NT2/D1 (cell line): ENCODE data around the gene C19orf85.

ENCODE experiments used
- DNase-seq: peaks from one replicate; pipeline ENCODE4 v3.0.0-alpha.2; 2011; ENCODE audit warnings: low read depth, low spot score
- H3K27me3 ChIP-seq: 2 replicates; pipeline ENCODE4 v1.6.0; 2011; ENCODE audit warnings: mild to moderate bottlenecking; ENCODE audit not compliant: insufficient read length, insufficient read depth
- H3K36me3 ChIP-seq: 2 replicates; pipeline ENCODE4 v1.6.1; 2011; ENCODE audit warnings: mild to moderate bottlenecking, low read length, mixed read lengths; ENCODE audit not compliant: insufficient read depth, insufficient read length
- H3K4me1 ChIP-seq: 2 replicates; pipeline ENCODE4 v1.5.1; 2011; ENCODE audit not compliant: insufficient read depth, insufficient read length
- H3K4me3 ChIP-seq: 2 replicates; pipeline ENCODE4 v1.5.1; 2011; ENCODE audit warnings: low read depth; ENCODE audit not compliant: insufficient read length
- H3K9ac ChIP-seq: 2 replicates; pipeline ENCODE4 v1.6.0; 2011; ENCODE audit warnings: low read depth; ENCODE audit not compliant: insufficient read length
- H3K9me3 ChIP-seq: 2 replicates; pipeline ENCODE4 v1.5.1; 2011; ENCODE audit warnings: mild to moderate bottlenecking, low read length; ENCODE audit not compliant: insufficient read depth
- SUZ12 ChIP-seq: IDR thresholded peaks from 2 replicates; pipeline ENCODE4 v1.6.1; 2011; ENCODE audit not compliant: insufficient read length, insufficient read depth; ENCODE audit errors: extremely low read depth
- YY1 ChIP-seq: IDR thresholded peaks from 2 replicates; pipeline ENCODE4 v1.6.1; 2011; ENCODE audit not compliant: insufficient read length, insufficient read depth
- ZNF274 ChIP-seq: IDR thresholded peaks from 2 replicates; pipeline ENCODE4 v1.6.1; 2011; ENCODE audit warnings: mild to moderate bottlenecking, low read depth, low read length

C19orf85 gene

DNA sequence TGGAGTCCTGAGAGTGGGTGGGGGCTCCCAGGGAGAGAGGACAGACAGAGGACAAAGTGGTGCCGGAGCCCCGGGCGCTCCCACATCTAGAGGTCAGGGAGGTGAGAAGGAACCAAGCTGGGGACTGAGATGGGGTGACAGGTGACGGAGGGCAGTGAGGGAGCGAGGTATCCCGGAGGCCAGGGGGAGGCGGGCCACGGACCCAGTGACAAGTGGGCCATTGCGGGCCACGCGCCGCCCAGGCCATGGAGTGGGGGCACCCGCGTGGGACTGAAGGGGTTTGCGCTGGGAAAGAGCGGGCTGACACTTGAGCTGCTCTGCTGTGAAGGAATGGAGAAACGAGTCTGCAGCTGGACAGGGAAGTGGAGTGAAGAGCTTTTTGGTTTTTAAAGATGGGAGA is 14.5 kb upstream of the C19orf85 start:
- TF ChIP-seq ZNF274 (no peak), YY1 (no peak), SUZ12 (no peak)
- Histone ChIP-seq H3K36me3 (peaks cover 6% of the 10 kb centered on the region), H3K4me1 (peaks cover 12% of the 10 kb centered on the region), H3K27me3 (no peaks in the 10 kb centered on the region), H3K9me3 (no peaks in the 10 kb centered on the region), H3K9ac (peak overlapping the region; percentile 10), H3K4me3 (no peak overlapping the region)
- no peak for DNase-seq

DNA sequence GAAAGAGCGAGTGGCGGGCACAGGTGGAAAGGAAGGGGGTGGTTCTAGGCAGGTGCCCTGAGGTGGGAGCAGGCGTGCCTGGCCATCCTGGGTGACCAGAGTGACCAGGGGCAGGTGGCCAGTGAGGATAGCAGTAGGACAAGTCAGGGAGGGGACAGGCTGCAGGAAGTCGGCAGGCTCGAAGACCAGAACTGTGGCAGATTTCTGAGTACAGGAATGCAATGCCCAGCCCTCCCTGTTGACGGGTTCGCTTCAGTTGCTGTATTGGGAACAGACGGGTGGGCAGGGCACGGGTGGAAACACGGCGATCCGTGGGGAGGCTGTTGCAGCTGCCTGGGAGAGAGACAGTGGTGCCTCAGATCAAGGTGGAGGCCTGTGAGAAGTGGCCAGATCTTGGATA is 13.8 kb upstream of the C19orf85 start:
- Histone ChIP-seq H3K9ac (peak overlapping the region; percentile 21), H3K9me3 (no peaks in the 10 kb centered on the region), H3K36me3 (peaks cover 4% of the 10 kb centered on the region), H3K27me3 (no peaks in the 10 kb centered on the region), H3K4me1 (peaks cover 14% of the 10 kb centered on the region), H3K4me3 (no peak overlapping the region)
- TF ChIP-seq SUZ12: no peak
- no peak for TF ChIP-seq YY1
- DNase-seq: no peak

DNA sequence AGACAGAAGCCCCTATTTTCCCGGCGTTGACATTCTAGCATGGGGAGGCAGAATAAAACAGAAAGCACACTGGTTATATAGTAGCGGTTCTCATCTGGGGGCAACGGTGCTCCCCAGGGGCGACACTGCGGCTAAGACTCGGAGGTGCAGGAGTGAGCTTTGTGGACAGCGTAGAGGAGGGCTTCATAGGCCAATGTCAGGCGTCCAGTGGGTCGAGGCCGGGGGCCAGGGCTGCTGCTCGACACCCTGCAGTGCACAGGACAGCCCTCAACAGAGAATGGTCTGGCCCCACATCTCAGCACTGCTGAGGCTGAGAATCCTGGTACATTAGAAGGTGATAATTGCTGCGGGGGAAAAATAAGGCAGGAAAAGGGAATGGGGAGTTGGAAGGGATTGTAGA is 13.4 kb upstream of the C19orf85 start:
- Histone ChIP-seq H3K9me3 (no peaks in the 10 kb centered on the region), H3K4me1 (peaks cover 14% of the 10 kb centered on the region), H3K4me3 (no peak overlapping the region), H3K36me3 (peaks cover 4% of the 10 kb centered on the region), H3K27me3 (no peaks in the 10 kb centered on the region), H3K9ac (no peak overlapping the region)
- TF ChIP-seq ZNF274: no peak
- TF ChIP-seq SUZ12: no peak
- TF ChIP-seq YY1: no peak
- DNase-seq: no peak

DNA sequence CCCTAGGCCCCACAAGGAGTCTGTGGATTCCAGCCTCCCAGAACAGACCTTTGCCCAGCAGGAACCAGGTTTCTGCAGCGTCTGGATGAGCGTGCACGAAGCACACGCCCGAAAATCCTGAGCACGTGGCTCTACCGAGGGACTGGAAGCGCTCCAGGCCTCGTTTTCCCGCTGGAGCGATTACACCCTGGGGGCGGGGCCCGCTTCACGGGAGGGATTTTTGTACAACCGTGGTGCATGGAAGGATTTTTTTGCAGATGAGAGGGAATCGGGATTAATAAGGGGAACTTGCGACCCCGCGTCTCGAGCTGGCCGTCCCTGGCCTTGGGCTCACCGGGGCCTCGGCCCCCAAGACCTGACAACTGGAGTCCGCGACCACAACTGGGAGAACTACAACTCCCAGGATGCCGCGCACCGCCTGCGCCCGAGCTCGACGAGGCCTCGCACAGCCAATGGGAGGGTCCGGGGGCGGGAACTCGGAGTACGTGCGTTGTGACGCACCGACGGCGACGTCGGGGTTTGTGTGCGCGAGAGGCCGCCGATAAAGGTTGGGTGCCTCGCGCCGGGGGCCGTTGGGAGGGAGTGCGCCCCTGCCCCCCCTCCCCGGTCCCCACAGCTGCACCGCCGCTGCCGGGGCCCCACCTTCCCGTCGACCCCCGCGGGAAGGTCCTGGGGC is 11.7 kb upstream of the C19orf85 start, which contains the start of gene ZNF628:
Gene ZNF628 (plus strand): TSS at position 518 of the 676 bp plus-strand sequence. CDS start 3,294 bp downstream, outside the sequence.
- no peaks in the 10 kb centered on the region for H3K36me3 ChIP-seq
- peak within 1 kb of the TSS; percentile 56 for H3K4me3 ChIP-seq
- H3K9me3 ChIP-seq: no peaks in the 10 kb centered on the region
- peaks cover under 1% of the 10 kb centered on the region for H3K27me3 ChIP-seq
- TF ChIP-seq YY1 (no peak), ZNF274 (no peak), SUZ12 (no peak)
- peak; percentile 96 for DNase-seq
- peaks cover 17% of the 10 kb centered on the region for H3K4me1 ChIP-seq
- peak within 1 kb of the TSS; percentile 62 for H3K9ac ChIP-seq

DNA sequence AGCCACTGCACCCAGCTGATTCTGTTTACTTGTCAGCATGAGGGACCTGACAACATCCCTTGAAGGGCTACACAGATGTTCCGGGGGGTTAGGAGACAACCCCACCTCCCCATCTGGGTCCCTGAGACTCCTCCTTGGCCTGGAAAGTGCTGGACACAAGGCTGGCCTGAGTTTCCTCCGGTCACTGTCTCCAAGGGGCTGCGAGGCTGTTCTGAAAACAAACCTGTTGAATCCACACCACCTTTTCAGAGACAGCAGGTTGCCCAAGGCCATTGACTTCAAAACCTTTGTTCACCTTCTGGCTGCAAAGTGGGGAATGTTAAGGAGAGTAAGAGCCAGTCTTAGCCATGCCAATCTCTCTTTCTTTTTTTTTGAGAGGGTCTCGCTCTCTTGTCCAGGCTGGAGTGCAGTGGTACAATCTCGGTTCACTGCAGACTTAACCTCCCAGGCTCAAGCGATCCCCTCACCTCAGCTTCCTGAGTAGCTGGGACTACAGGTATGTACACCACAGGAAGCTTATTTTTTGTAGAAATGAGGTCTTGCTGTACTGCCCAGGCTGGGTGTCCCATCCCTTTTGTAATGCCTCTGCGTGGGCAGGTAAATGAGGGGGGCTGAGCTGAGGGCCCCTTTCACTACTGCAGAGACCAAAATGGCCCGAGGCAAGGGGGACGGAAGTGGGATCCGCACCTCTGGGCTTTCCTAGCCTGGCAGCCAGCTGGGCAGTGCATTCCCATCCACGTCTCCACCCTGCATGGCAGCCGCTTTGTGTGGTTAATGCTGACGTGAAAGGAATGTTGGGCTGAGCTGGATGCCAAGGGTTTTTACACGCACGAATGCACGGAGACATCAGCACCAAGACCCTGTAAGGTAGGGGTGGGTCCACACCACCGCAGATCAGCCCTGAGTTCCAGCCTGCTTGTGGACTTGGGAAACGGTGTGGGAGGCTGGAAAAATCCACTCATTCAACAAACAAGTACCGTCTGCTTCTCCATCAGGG is 10.0 kb upstream of the C19orf85 start:
- no peak for DNase-seq
- H3K27me3 ChIP-seq: peaks cover 4% of the 10 kb centered on the region
- H3K9me3 ChIP-seq: no peaks in the 10 kb centered on the region
- TF ChIP-seq YY1: no peak
- no peak for TF ChIP-seq SUZ12
- no peak for TF ChIP-seq ZNF274
- H3K36me3 ChIP-seq: no peaks in the 10 kb centered on the region
- peaks cover 17% of the 10 kb centered on the region for H3K4me1 ChIP-seq
- H3K9ac ChIP-seq: peak overlapping the region; percentile 15
- H3K4me3 ChIP-seq: no peak overlapping the region

DNA sequence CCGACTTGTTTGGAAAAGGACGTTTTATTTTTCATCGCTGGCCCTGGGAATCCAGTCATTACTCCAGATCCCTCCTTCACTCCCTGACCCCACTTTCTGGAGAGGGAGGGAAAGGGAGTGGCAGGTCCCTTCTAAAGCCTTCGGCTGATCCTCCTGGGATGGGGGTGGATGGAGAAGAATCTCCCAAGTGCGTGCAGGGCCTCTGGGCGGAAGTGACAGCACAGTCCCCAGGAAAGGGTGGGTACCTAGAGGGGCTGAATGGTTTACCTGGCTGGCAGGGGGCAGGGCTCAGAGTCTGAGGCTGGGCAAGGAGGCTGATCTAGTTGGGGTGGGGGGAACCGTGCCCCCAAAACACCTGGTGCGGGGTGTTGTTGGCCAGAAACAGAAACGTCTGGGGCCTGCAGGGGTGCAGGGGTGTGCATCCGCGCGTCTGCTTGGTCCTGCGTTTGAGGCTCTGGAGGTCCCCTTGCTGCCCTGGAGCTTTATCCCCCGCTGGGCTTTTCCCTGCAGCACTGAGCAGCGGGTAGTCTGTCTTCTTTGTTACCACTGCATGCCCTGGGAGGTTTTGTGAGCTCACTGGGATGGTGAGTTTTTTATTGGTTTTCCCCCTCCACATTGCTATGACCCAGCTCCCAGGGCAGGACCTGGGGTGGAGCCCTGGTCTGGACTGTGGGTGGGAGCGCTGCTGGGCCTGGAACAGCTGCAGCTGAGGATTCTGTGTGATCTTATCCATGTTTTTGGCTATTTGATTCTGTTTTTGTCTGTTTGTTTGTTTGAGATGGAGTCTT is 8.9 kb upstream of the C19orf85 start:
- DNase-seq: no peak
- H3K4me1 ChIP-seq: peaks cover 17% of the 10 kb centered on the region
- H3K27me3 ChIP-seq: peaks cover 7% of the 10 kb centered on the region
- peak overlapping the region; percentile 11 for H3K4me3 ChIP-seq
- H3K36me3 ChIP-seq: no peaks in the 10 kb centered on the region
- H3K9me3 ChIP-seq: no peaks in the 10 kb centered on the region
- TF ChIP-seq ZNF274 (no peak), YY1 (no peak), SUZ12 (no peak)
- peak overlapping the region; percentile 64 for H3K9ac ChIP-seq

DNA sequence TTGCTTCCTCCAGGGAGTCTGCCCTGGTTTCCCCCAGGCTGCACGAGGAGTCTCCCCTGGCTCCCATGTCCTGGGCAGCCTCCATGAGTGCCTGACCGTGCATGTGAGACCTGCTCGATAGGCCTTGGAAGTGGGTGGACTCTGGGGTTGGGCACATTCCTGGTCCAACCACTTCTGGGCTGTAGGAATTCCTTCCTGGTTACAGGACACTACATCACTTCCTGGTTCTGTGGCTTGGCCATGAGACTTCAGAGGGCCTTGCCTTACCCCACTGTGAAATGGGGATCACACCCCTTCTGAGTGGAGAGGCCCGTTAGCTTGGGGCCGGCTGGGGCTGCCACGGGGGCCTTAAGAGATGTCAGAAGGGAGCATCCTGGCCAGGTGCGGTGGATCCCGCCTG is 7.9 kb upstream of the C19orf85 start:
- H3K9me3 ChIP-seq: no peaks in the 10 kb centered on the region
- TF ChIP-seq SUZ12 (no peak), ZNF274 (no peak), YY1 (no peak)
- H3K4me3 ChIP-seq: no peak overlapping the region
- peaks cover 15% of the 10 kb centered on the region for H3K4me1 ChIP-seq
- DNase-seq: no peak
- peak overlapping the region; percentile 8 for H3K9ac ChIP-seq
- H3K27me3 ChIP-seq: peaks cover 16% of the 10 kb centered on the region
- H3K36me3 ChIP-seq: no peaks in the 10 kb centered on the region
